Muscle of leg (tissue), 11 donors: Measurements from ENCODE around the gene ANKRD65. TPM values are rescaled to one million over a fixed set of nuclear protein-coding genes. Genes with fewer than 3 reads are reported as not detected.
A peak's percentile ranks its signal among the peaks of the same experiment; 100 is the strongest.

Experiments used
- DNase-seq: peaks from one replicate; pipeline ENCODE4 v3.0.0; 2013
- H3K27ac ChIP-seq: one replicate; pipeline ENCODE4 v1.5.1; 2013; ENCODE audit warnings: mild to moderate bottlenecking, low read length, control low read depth
- H3K27me3 ChIP-seq: one replicate; pipeline ENCODE4 v1.6.1; 2013; ENCODE audit warnings: low read length; ENCODE audit not compliant: control insufficient read depth, insufficient read depth
- H3K36me3 ChIP-seq: one replicate; pipeline ENCODE4 v1.6.1; 2013; ENCODE audit warnings: low read length; ENCODE audit not compliant: control insufficient read depth, insufficient read depth
- H3K4me1 ChIP-seq: one replicate; pipeline ENCODE4 v1.6.1; 2013; ENCODE audit warnings: low read length; ENCODE audit not compliant: control insufficient read depth, insufficient read depth
- H3K4me3 ChIP-seq: one replicate; pipeline ENCODE4 v1.5.1; 2013; ENCODE audit warnings: low read length, control low read depth
- H3K9me3 ChIP-seq: replicated peaks from 2 replicates; pipeline ENCODE4 v1.6.1; 2013; ENCODE audit warnings: low read depth, low read length; ENCODE audit not compliant: control insufficient read depth
- WGBS: methylation state at CpG from one replicate; pipeline ENCODE4 v1.1.5; 2013; ENCODE audit warnings: missing lambda C conversion rate; ENCODE audit not compliant: insufficient coverage; 5-methylcytosine and 5-hydroxymethylcytosine counted together
- polyA plus RNA-seq, 8 donors: library from polyadenylated mRNA; unstranded; fragments of 120-200 nt; gene quantifications; one replicate each; pipeline versions ENCODE4 v1.2.1 to v1.2.3, GENCODE V29; 2013; ENCODE audit warnings: inconsistent platforms in 1 of 8, low replicate concordance in 1 of 8; ENCODE audit not compliant: insufficient read length in 8 of 8, insufficient read depth in 1 of 8
- total RNA-seq: library from RNA; stranded (reverse); fragments of 120-200 nt; gene quantifications from one replicate; pipeline ENCODE4 v1.2.4, GENCODE V29; 2013

Gene ANKRD65
- total and polyA plus RNA-seq, 9 donors = 10.6 to 24.1 (median 16.2) TPM

GRCh38 chr1:1435911-1436629, 15.0 kb upstream of the ANKRD65 start:
- Histone ChIP-seq H3K27me3 (peaks cover 2% of the 10 kb centered on the region), H3K4me3 (peak overlapping the region; percentile 61), H3K4me1 (peaks cover 87% of the 10 kb centered on the region), H3K9me3 (no peaks in the 10 kb centered on the region), H3K27ac (peak overlapping the region; percentile 20), H3K36me3 (peaks cover 22% of the 10 kb centered on the region)
- WGBS = 12% methylated on average over 33 of the region's 40 CpGs
- no peak for DNase-seq

GRCh38 chr1:1435106-1435903, 14.2 kb upstream of the ANKRD65 start, which contains the start of gene VWA1:
VWA1 (plus strand) TSS chr1:1435690; CDS start chr1:1435749, 59 bp downstream.
- Histone ChIP-seq H3K36me3 (peaks cover 21% of the 10 kb centered on the region), H3K4me1 (peaks cover 87% of the 10 kb centered on the region), H3K27me3 (peaks cover 2% of the 10 kb centered on the region), H3K27ac (peak within 1 kb of the TSS; percentile 98), H3K4me3 (peak within 1 kb of the TSS; percentile 61), H3K9me3 (no peaks in the 10 kb centered on the region)
- WGBS = 7% methylated on average over 87 of the region's 89 CpGs
- peak; percentile 88 for DNase-seq

GRCh38 chr1:1434824-1435105, 13.7 kb upstream of the ANKRD65 start:
- H3K4me1 ChIP-seq = peaks cover 89% of the 10 kb centered on the region
- no peaks in the 10 kb centered on the region for H3K9me3 ChIP-seq
- no peak for DNase-seq
- peaks cover 16% of the 10 kb centered on the region for H3K36me3 ChIP-seq
- peak overlapping the region; percentile 36 for H3K4me3 ChIP-seq
- 66% methylated on average over 3 of the region's 4 CpGs for WGBS
- peak overlapping the region; percentile 98 for H3K27ac ChIP-seq
- H3K27me3 ChIP-seq = peaks cover 2% of the 10 kb centered on the region

- Histone ChIP-seq H3K27me3 (peaks cover 2% of the 10 kb centered on the region), H3K9me3 (no peaks in the 10 kb centered on the region), H3K4me1 (peaks cover 94% of the 10 kb centered on the region), H3K4me3 (peak overlapping the region; percentile 36), H3K27ac (peak overlapping the region; percentile 98), H3K36me3 (peaks cover 16% of the 10 kb centered on the region)
- peak; percentile 78 for DNase-seq
- 4% methylated on average over 22 of the region's 32 CpGs for WGBS
Observed at GRCh38 chr1:1434131-1434823, 13.2 kb upstream of the ANKRD65 start.

GRCh38 chr1:1433804-1434130, 12.7 kb upstream of the ANKRD65 start:
- H3K27ac ChIP-seq = peak overlapping the region; percentile 98
- no peaks in the 10 kb centered on the region for H3K9me3 ChIP-seq
- H3K4me3 ChIP-seq = peak overlapping the region; percentile 13
- peak; percentile 92 for DNase-seq
- peaks cover 13% of the 10 kb centered on the region for H3K36me3 ChIP-seq
- H3K27me3 ChIP-seq = peaks cover 2% of the 10 kb centered on the region
- WGBS = 6% methylated on average over 7 of the region's 12 CpGs
- peaks cover 95% of the 10 kb centered on the region for H3K4me1 ChIP-seq

GRCh38 chr1:1432951-1433803, 12.1 kb upstream of the ANKRD65 start:
- Histone ChIP-seq H3K4me3 (peak overlapping the region; percentile 13), H3K9me3 (no peaks in the 10 kb centered on the region), H3K36me3 (peaks cover 12% of the 10 kb centered on the region), H3K27ac (peak overlapping the region; percentile 98), H3K27me3 (peaks cover 2% of the 10 kb centered on the region), H3K4me1 (peaks cover 92% of the 10 kb centered on the region)
- peak; percentile 76 for DNase-seq
- 42% methylated on average over 28 of the region's 34 CpGs for WGBS

GRCh38 chr1:1432274-1432950, 11.3 kb upstream of the ANKRD65 start:
- Histone ChIP-seq H3K27ac (peak overlapping the region; percentile 98), H3K9me3 (no peaks in the 10 kb centered on the region), H3K36me3 (peaks cover 5% of the 10 kb centered on the region), H3K4me1 (peaks cover 86% of the 10 kb centered on the region), H3K4me3 (peak overlapping the region; percentile 10), H3K27me3 (peaks cover 2% of the 10 kb centered on the region)
- peak; percentile 86 for DNase-seq
- WGBS = 47% methylated on average over 20 of the region's 28 CpGs

- H3K27me3 ChIP-seq = peaks cover 2% of the 10 kb centered on the region
- H3K9me3 ChIP-seq = no peaks in the 10 kb centered on the region
- H3K36me3 ChIP-seq = no peaks in the 10 kb centered on the region
- 30% methylated on average over 2 of the region's 5 CpGs for WGBS
- no peak overlapping the region for H3K4me3 ChIP-seq
- H3K27ac ChIP-seq = peak overlapping the region; percentile 98
- H3K4me1 ChIP-seq = peaks cover 81% of the 10 kb centered on the region
- DNase-seq = peak; percentile 57
Observed at GRCh38 chr1:1431845-1432273, 10.8 kb upstream of the ANKRD65 start.
